Measurements from ENCODE around the gene SH3BGRL3. TPM values are rescaled to one million over a fixed set of nuclear protein-coding genes. Genes with fewer than 3 reads are reported as not detected.
A peak's percentile ranks its signal among the peaks of the same experiment; 100 is the strongest.

Gene SH3BGRL3
- total and polyA plus RNA-seq, 2 of the 13 experiments (the other 11 are each of a cell fraction or from before 2014, with no cell fraction given) = 11.4 to 12.2 TPM

- TF ChIP-seq ZNF501 (CRISPR knock-in tag; IDR thresholded peaks at IDR 0.05) = peak; percentile 35; the same call in 1 of the 2 replicates
- TF ChIP-seq ZNF605 (CRISPR knock-in tag; IDR thresholded peaks at IDR 0.05) = 0 out of 2 replicates have a peak, but pooled peaks have one; percentile 28
- TF ChIP-seq TEAD3 (CRISPR knock-in tag; optimal IDR thresholded peaks at IDR 0.05; ENCODE audit: borderline replicate concordance) = peak; percentile 26
- 0 out of 2 replicates have a peak, but pooled peaks have one; percentile 33 for TF ChIP-seq ZGPAT (CRISPR knock-in tag; IDR thresholded peaks at IDR 0.05)
- TF ChIP-seq NRL (CRISPR knock-in tag; IDR thresholded peaks at IDR 0.05; ENCODE audit: borderline replicate concordance) = no peak
- no peak for TF ChIP-seq EED (CRISPR knock-in tag; IDR thresholded peaks at IDR 0.05)
- TF ChIP-seq HDAC6 (IDR thresholded peaks at IDR 0.05; ENCODE audit: low read depth, low read length) = no peak
Measured at GRCh38 chr1:26275580-26276431, 4.1 kb upstream of the SH3BGRL3 start (continued).

- intact Hi-C loops (cut with micrococcal nuclease; ENCODE audit: unreplicated experiment) (loop anchor here (1.0 kb wide), 1 partner anchor 115 kb away; no protein-coding TSS in a partner anchor), in situ Hi-C loops (cut with HindIII; ENCODE audit: extremely low pct_ligation_motif_present, low pct_unique_long_range_greater_than_20kb) (no loop called here)
- Histone ChIP-seq H3K27me3 (ENCODE audit: control insufficient read depth in 1 of 2, insufficient read depth in 2 of 2, low read length in 2 of 2) (no peaks in the 10 kb centered on the region), H3K27ac (ENCODE audit: extremely low read length, insufficient read depth, low read length) (no peak overlapping the region), H4K20me1 (ENCODE audit: insufficient read depth, low read length) (no peaks in the 10 kb centered on the region), H3K9me3 (ENCODE audit: low read length) (no peaks in the 10 kb centered on the region), H3K9ac (ENCODE audit: insufficient read depth, low read depth, low read length) (no peak overlapping the region), H3K79me2 (ENCODE audit: insufficient read depth, low read length) (no peaks in the 10 kb centered on the region), H3K4me3 (replicated peaks in 1 of 3; ENCODE audit: insufficient read depth in 1 of 3, low read depth in 2 of 3, low read length in 3 of 3) (no peak overlapping the region), H3K36me3 (replicated peaks in 1 of 2; ENCODE audit: control insufficient read depth in 1 of 2, insufficient read depth in 2 of 2, low read length in 2 of 2) (peaks cover 20 to 54% of the 10 kb centered on the region in 2 experiments), H3K4me2 (ENCODE audit: low read depth, low read length) (no peak overlapping the region), H2AFZ (ENCODE audit: low read length) (no peak overlapping the region), H3K4me1 (ENCODE audit: insufficient read depth, low read length) (peaks cover 39% of the 10 kb centered on the region)
- FAIRE-seq = no peak
- no TSS peak for BruUV-seq (replicated peaks)
- TF ChIP-seq FOSL2 (CRISPR knock-in tag; IDR thresholded peaks at IDR 0.05) (peak; percentile 52), HNF4A (CRISPR knock-in tag; IDR thresholded peaks at IDR 0.05) (no peak), MNT (IDR thresholded peaks at IDR 0.05) (no peak)
- ChIA-PET CTCF (ENCODE audit: low intra/inter-chr PET ratio, low total read pairs) (interaction anchor here (1.5 to 2.4 kb wide), 4 partner anchors 10 to 120 kb away, joined by 3 to 18 read pairs (median 6); no protein-coding TSS in a partner anchor), POLR2A (no interaction called here)
- ATAC-seq = no peak
- peak; percentile 11 for DNase-seq (ENCODE audit: low spot score)
- 81% methylated on average over 2 of the region's 2 CpGs for WGBS (ENCODE audit: low lambda C conversion rate)
Measured at GRCh38 chr1:26276432-26276838, 3.5 kb upstream of the SH3BGRL3 start.
